Keratinocyte (primary cell): ENCODE results near the gene TPD52L1. TPM values are rescaled to one million over a fixed set of nuclear protein-coding genes. Genes with fewer than 3 reads are reported as not detected.

ENCODE experiments used
- DNase-seq: peaks from one replicate; pipeline ENCODE4 v3.0.0-alpha.2; 2011; ENCODE audit warnings: low read depth, missing footprints, low spot score
- FAIRE-seq: peaks from 2 replicates; lab custom pipeline; 2011; peaks lifted over from hg19 to GRCh38; lab: Jason Lieb, UNC
- H2AFZ ChIP-seq: 2 replicates; pipeline ENCODE4 v1.6.0; 2012; ENCODE audit warnings: low read length, control low read depth, inconsistent platforms; ENCODE audit not compliant: control insufficient read depth
- H3K27ac ChIP-seq: 2 replicates; pipeline ENCODE4 v1.5.1; 2011; ENCODE audit warnings: low read length; ENCODE audit not compliant: control insufficient read depth, insufficient read depth
- H3K27me3 ChIP-seq: 3 replicates; pipeline ENCODE4 v1.6.0; 2011; ENCODE audit warnings: low read length; ENCODE audit not compliant: control insufficient read depth, insufficient read depth; ENCODE audit errors: extremely low read depth
- H3K36me3 ChIP-seq, 2 experiments: 2 replicates in 1 of 2; 3 replicates in 1 of 2; pipeline ENCODE4 v1.5.1; 2011; ENCODE audit warnings: low read length in 2 of 2, mild to moderate bottlenecking in 1 of 2; ENCODE audit not compliant: control insufficient read depth in 2 of 2, insufficient read depth in 2 of 2; ENCODE audit errors: extremely low read depth in 1 of 2
- H3K4me1 ChIP-seq: 3 replicates; pipeline ENCODE4 v1.5.1; 2011; ENCODE audit warnings: low read length; ENCODE audit not compliant: control insufficient read depth, insufficient read depth; ENCODE audit errors: extremely low read depth
- H3K4me2 ChIP-seq: 3 replicates; pipeline ENCODE4 v1.6.0; 2011; ENCODE audit warnings: low read depth, low read length; ENCODE audit not compliant: control insufficient read depth, insufficient read depth; ENCODE audit errors: extremely low read depth
- H3K4me3 ChIP-seq, 3 experiments: fragments of 200-600 bp in 1 of 3; sonication (generic) in 1 of 3; 2 replicates in 2 of 3; 3 replicates in 1 of 3; pipeline ENCODE4 v1.5.1; 2011 to 2016; ENCODE audit warnings: low read length in 3 of 3, mild to moderate bottlenecking in 3 of 3, control low read depth in 2 of 3, inconsistent platforms in 1 of 3, low read depth in 1 of 3, mixed read lengths in 1 of 3, mixed run types in 1 of 3, moderate library complexity in 1 of 3; ENCODE audit not compliant: control insufficient read depth in 2 of 3, insufficient read depth in 2 of 3; ENCODE audit errors: extremely low read depth in 1 of 3
- H3K79me2 ChIP-seq: 2 replicates; pipeline ENCODE4 v1.6.0; 2012; ENCODE audit warnings: low read length; ENCODE audit not compliant: control insufficient read depth, insufficient read depth
- H3K9ac ChIP-seq: 3 replicates; pipeline ENCODE4 v1.6.0; 2011; ENCODE audit warnings: low read length; ENCODE audit not compliant: control insufficient read depth, insufficient read depth; ENCODE audit errors: extremely low read depth
- H3K9me1 ChIP-seq: 3 replicates; pipeline ENCODE4 v1.6.0; 2011; ENCODE audit warnings: low read length; ENCODE audit not compliant: control insufficient read depth, insufficient read depth; ENCODE audit errors: extremely low read depth
- H3K9me3 ChIP-seq: 2 replicates; pipeline ENCODE4 v1.5.1; 2012; ENCODE audit warnings: low read depth, low read length; ENCODE audit not compliant: control insufficient read depth
- H4K20me1 ChIP-seq: 3 replicates; pipeline ENCODE4 v1.6.0; 2011; ENCODE audit warnings: low read length; ENCODE audit not compliant: control insufficient read depth, insufficient read depth; ENCODE audit errors: extremely low read depth
- EZH2 ChIP-seq: IDR thresholded peaks from one replicate; pipeline ENCODE4 v1.6.1; 2012; ENCODE audit warnings: inconsistent platforms, mild to moderate bottlenecking, low read length, moderate library complexity
- dilution Hi-C: fragments of 300-500 bp; cut with MboI; formaldehyde crosslinking; loops from one replicate; pipeline ENCODE4 v1.7.0; 2020; ENCODE audit warnings: low sequenced_read_pairs; ENCODE audit not compliant: extremely low pct_ligation_motif_present
- polyA plus RNA-seq, 5 experiments: library from polyadenylated mRNA; depleted of rRNA in 3 of 5; stranded (reverse) in 3 of 5; stranded (forward) in 1 of 5; unstranded in 1 of 5; fragments of >200 nt; gene quantifications; 1 replicate in 1 of 5; 2 replicates in 3 of 5; 3 replicates in 1 of 5; pipeline versions ENCODE4 v1.2.1 to v1.2.3, GENCODE V29; 2011 to 2012; ENCODE audit warnings: missing spikeins in 2 of 5, low read depth in 1 of 5, low replicate concordance in 1 of 5
- TF ChIP-seq, protein P1 (sequence below), 3 experiments: IDR thresholded peaks in 1 of 3; conservative IDR thresholded peaks in 1 of 3; optimal IDR thresholded peaks in 1 of 3; 2 replicates in 2 of 3; 3 replicates in 1 of 3; pipeline versions ENCODE3 to v1.5.1; 2011; ENCODE audit warnings: low read length in 3 of 3, mild to moderate bottlenecking in 3 of 3, moderate library complexity in 2 of 3, control low read depth in 1 of 3, inconsistent platforms in 1 of 3; ENCODE audit not compliant: insufficient read depth in 2 of 3; ENCODE audit errors: extremely low read depth in 1 of 3

The TPD52L1 gene
- polyA plus RNA-seq, 1 donor (not counting 4 experiments of a cell fraction or from before 2014, with no cell fraction given): 135 TPM

- no peak overlapping the region for H2AFZ ChIP-seq
- no peaks in the 10 kb centered on the region for H3K79me2 ChIP-seq
- peak overlapping the region; percentile 92 for H3K4me2 ChIP-seq
- H3K4me3 ChIP-seq: peak overlapping the region in 2 of 3 experiments; percentile 85 to 94
- H3K36me3 ChIP-seq: no peaks in the 10 kb centered on the region
- H3K9ac ChIP-seq: no peak overlapping the region
- H3K9me1 ChIP-seq: no peaks in the 10 kb centered on the region
- peaks cover 11% of the 10 kb centered on the region for H3K4me1 ChIP-seq
- peak overlapping the region; percentile 61 for H3K27ac ChIP-seq
- H3K27me3 ChIP-seq: no peaks in the 10 kb centered on the region
- FAIRE-seq (no peak), DNase-seq (no peak)
- TF ChIP-seq, protein P1, sequence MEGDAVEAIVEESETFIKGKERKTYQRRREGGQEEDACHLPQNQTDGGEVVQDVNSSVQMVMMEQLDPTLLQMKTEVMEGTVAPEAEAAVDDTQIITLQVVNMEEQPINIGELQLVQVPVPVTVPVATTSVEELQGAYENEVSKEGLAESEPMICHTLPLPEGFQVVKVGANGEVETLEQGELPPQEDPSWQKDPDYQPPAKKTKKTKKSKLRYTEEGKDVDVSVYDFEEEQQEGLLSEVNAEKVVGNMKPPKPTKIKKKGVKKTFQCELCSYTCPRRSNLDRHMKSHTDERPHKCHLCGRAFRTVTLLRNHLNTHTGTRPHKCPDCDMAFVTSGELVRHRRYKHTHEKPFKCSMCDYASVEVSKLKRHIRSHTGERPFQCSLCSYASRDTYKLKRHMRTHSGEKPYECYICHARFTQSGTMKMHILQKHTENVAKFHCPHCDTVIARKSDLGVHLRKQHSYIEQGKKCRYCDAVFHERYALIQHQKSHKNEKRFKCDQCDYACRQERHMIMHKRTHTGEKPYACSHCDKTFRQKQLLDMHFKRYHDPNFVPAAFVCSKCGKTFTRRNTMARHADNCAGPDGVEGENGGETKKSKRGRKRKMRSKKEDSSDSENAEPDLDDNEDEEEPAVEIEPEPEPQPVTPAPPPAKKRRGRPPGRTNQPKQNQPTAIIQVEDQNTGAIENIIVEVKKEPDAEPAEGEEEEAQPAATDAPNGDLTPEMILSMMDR (optimal IDR thresholded peaks at IDR 0.05 in 1 of 3, IDR thresholded peaks at IDR 0.05 in 1 of 3, conservative IDR thresholded peaks at IDR 0.05 in 1 of 3; ENCODE audit: extremely low read depth in 1 of 3, insufficient read depth in 2 of 3, low read length in 3 of 3): no peak
- H3K9me3 ChIP-seq: no peaks in the 10 kb centered on the region
- H4K20me1 ChIP-seq: no peaks in the 10 kb centered on the region
- dilution Hi-C loops: no loop called here
Observed at GRCh38 chr6:125155344-125155743, 1.8 kb downstream of the TPD52L1 start.

DNA sequence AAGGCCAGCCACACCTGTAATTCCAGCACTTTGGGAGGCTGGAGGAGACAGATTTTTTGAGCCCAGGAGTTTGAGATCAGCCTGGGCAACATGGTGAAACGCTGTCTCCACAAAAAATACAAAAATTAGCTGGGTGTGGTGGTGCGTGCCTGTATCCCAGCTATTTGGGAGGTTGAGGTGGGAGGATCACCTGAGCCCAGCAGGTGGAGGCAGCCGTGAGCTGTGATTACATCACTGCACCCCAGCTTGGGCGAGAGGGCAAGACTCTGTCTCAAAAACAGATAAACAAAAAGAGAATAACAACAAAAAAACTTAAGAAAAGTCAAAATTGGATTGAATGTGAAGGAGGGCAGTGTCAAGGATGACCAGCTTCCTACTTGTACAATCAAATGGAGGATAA is 2.9 kb downstream of the TPD52L1 start:
- no peak for TF ChIP-seq EZH2
- TF ChIP-seq, protein P1 (optimal IDR thresholded peaks at IDR 0.05 in 1 of 3, IDR thresholded peaks at IDR 0.05 in 1 of 3, conservative IDR thresholded peaks at IDR 0.05 in 1 of 3; ENCODE audit: extremely low read depth in 1 of 3, insufficient read depth in 2 of 3, low read length in 3 of 3): no peak
- H2AFZ ChIP-seq: no peak overlapping the region
- dilution Hi-C loops: no loop called here
- H3K27me3 ChIP-seq: no peaks in the 10 kb centered on the region
- no peaks in the 10 kb centered on the region for H3K79me2 ChIP-seq
- H3K9me3 ChIP-seq: no peaks in the 10 kb centered on the region
- FAIRE-seq: no peak
- H3K4me2 ChIP-seq: no peak overlapping the region
- no peak overlapping the region for H3K27ac ChIP-seq
- H3K36me3 ChIP-seq: no peaks in the 10 kb centered on the region
- no peak for DNase-seq
- H3K4me1 ChIP-seq: peaks cover 11% of the 10 kb centered on the region
- H3K4me3 ChIP-seq: no peak overlapping the region
- no peak overlapping the region for H3K9ac ChIP-seq
- H4K20me1 ChIP-seq: no peaks in the 10 kb centered on the region
- no peaks in the 10 kb centered on the region for H3K9me1 ChIP-seq
